ENCODE results near the gene COPS7A. TPM values are rescaled to one million over a fixed set of nuclear protein-coding genes. Genes with fewer than 3 reads are reported as not detected.

The COPS7A gene
- total RNA-seq, 2 donors from 2014 or later = 43.3 to 69.2 TPM

DNA sequence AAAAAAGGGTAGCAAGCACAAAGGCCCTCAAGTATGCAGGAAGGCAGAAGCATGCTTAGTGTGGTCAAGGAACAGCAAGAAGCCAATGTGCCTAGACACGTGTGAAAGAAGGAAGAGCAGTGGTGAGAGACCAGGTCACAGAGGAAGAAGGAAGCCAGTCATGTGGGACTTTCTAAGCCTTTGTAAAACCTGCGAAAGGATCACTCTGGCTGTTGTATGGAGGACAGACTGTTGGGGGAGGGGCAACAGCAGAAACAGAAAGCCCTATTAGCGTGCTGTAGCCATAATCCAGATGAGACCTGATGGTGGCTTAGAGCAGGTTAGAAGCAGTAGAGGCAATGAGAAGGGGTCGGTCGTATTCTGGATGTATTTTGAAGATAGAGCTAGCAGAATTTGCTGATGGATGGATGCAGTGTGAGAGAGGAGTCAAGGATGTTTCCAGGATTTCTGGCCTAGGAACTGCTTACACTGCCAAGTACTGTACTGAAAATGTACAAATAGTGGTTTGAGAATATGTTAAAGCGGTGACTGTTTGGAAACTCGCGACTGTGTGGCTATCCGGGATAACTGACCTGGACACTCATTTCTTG lies 34.8 kb downstream of the COPS7A start:
- peaks cover 11% of the 10 kb centered on the region for H3K4me1 ChIP-seq (ENCODE audit: control insufficient read depth, insufficient read depth, low read length)
- H3K27me3 Mint-ChIP-seq (ENCODE audit: insufficient read depth) = peaks cover 5% of the 10 kb centered on the region
- 88 to 90% methylated on average over 8 to 9 of the region's 9 CpGs for WGBS, 2 experiments (ENCODE audit: insufficient coverage in 1 of 2, insufficient read length in 1 of 2)
- no peak overlapping the region for H3K27ac ChIP-seq (ENCODE audit: low read depth, low read length)
- no peak overlapping the region for H3K9ac ChIP-seq (ENCODE audit: extremely low read depth, low read length, poor library complexity, severe bottlenecking)
- H3K36me3 Mint-ChIP-seq (ENCODE audit: low read depth) = no peaks in the 10 kb centered on the region
- H3K4me3 Mint-ChIP-seq = no peak overlapping the region
- peaks cover 32% of the 10 kb centered on the region for H3K4me1 Mint-ChIP-seq
- no peaks in the 10 kb centered on the region for H3K36me3 ChIP-seq (ENCODE audit: control insufficient read depth, insufficient read depth, low read length)
- DNase-seq = no peak
- H3K9me3 ChIP-seq (ENCODE audit: control insufficient read depth, low read length) = no peaks in the 10 kb centered on the region
- H3K9me3 Mint-ChIP-seq = no peaks in the 10 kb centered on the region
- TF ChIP-seq, protein P1, sequence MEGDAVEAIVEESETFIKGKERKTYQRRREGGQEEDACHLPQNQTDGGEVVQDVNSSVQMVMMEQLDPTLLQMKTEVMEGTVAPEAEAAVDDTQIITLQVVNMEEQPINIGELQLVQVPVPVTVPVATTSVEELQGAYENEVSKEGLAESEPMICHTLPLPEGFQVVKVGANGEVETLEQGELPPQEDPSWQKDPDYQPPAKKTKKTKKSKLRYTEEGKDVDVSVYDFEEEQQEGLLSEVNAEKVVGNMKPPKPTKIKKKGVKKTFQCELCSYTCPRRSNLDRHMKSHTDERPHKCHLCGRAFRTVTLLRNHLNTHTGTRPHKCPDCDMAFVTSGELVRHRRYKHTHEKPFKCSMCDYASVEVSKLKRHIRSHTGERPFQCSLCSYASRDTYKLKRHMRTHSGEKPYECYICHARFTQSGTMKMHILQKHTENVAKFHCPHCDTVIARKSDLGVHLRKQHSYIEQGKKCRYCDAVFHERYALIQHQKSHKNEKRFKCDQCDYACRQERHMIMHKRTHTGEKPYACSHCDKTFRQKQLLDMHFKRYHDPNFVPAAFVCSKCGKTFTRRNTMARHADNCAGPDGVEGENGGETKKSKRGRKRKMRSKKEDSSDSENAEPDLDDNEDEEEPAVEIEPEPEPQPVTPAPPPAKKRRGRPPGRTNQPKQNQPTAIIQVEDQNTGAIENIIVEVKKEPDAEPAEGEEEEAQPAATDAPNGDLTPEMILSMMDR (conservative IDR thresholded peaks at IDR 0.05) = no peak
- H3K27ac Mint-ChIP-seq = no peak overlapping the region
- H3K4me3 ChIP-seq (ENCODE audit: low read length) = no peak overlapping the region
- H3K27me3 ChIP-seq (ENCODE audit: control insufficient read depth, insufficient read depth, low read length, poor library complexity, severe bottlenecking) = no peaks in the 10 kb centered on the region

- TF ChIP-seq, protein P1 (conservative IDR thresholded peaks at IDR 0.05) = no peak
- Histone ChIP-seq H3K9ac (ENCODE audit: extremely low read depth, low read length, poor library complexity, severe bottlenecking) (no peak overlapping the region), H3K4me3 (ENCODE audit: low read length) (no peak overlapping the region), H3K9me3 (ENCODE audit: control insufficient read depth, low read length) (no peaks in the 10 kb centered on the region), H3K27me3 (ENCODE audit: control insufficient read depth, insufficient read depth, low read length, poor library complexity, severe bottlenecking) (no peaks in the 10 kb centered on the region), H3K4me1 (ENCODE audit: control insufficient read depth, insufficient read depth, low read length) (peaks cover 8% of the 10 kb centered on the region), H3K36me3 (ENCODE audit: control insufficient read depth, insufficient read depth, low read length) (no peaks in the 10 kb centered on the region), H3K27ac (ENCODE audit: low read depth, low read length) (no peak overlapping the region)
- Mint-ChIP-seq H3K27ac (no peak overlapping the region), H3K36me3 (ENCODE audit: low read depth) (no peaks in the 10 kb centered on the region), H3K27me3 (ENCODE audit: insufficient read depth) (peaks cover 5% of the 10 kb centered on the region), H3K9me3 (no peaks in the 10 kb centered on the region), H3K4me1 (peaks cover 29% of the 10 kb centered on the region), H3K4me3 (no peak overlapping the region)
- WGBS, 2 experiments (ENCODE audit: insufficient coverage in 1 of 2, insufficient read length in 1 of 2) = 88 to 92% methylated on average over 5 of the region's 5 CpGs
- DNase-seq = no peak
These were observed 35.9 kb downstream of the COPS7A start for GRCh38 chr12:6759741-6760140.

DNA sequence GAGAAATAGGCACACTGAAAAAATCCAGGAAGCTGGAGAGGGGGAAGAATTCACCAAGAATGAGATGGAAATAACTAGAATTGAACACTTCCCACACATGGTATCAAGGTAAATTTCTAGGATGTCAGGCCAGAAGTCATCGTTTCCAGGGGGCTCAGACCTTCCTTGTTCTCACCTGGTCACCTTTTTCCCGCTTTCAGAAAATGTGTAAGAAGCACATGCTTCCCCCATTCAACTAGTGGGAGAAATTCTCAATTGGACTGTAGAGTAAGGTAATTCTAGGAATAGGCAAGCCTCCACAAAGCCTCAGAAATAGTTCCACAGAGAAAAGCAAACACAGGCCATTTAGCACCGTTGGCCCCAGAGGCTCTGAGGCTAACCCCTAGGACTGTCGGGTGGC lies 39.5 kb downstream of the COPS7A start:
- peak overlapping the region; percentile 68 for H3K4me3 ChIP-seq (ENCODE audit: low read length)

More for the DNA sequence above, 39.5 kb downstream of the COPS7A start:
- Histone ChIP-seq H3K36me3 (ENCODE audit: control insufficient read depth, insufficient read depth, low read length) (no peaks in the 10 kb centered on the region), H3K27ac (ENCODE audit: low read depth, low read length) (peak overlapping the region; percentile 40), H3K9me3 (ENCODE audit: control insufficient read depth, low read length) (no peaks in the 10 kb centered on the region), H3K9ac (ENCODE audit: extremely low read depth, low read length, poor library complexity, severe bottlenecking) (peak overlapping the region; percentile 14), H3K27me3 (ENCODE audit: control insufficient read depth, insufficient read depth, low read length, poor library complexity, severe bottlenecking) (no peaks in the 10 kb centered on the region), H3K4me1 (ENCODE audit: control insufficient read depth, insufficient read depth, low read length) (peaks cover 8% of the 10 kb centered on the region)
- Mint-ChIP-seq H3K27ac (peak overlapping the region; percentile 71), H3K9me3 (no peaks in the 10 kb centered on the region), H3K4me3 (peak overlapping the region; percentile 82), H3K4me1 (peaks cover 42% of the 10 kb centered on the region), H3K36me3 (ENCODE audit: low read depth) (no peaks in the 10 kb centered on the region), H3K27me3 (ENCODE audit: insufficient read depth) (peaks cover 3% of the 10 kb centered on the region)
- WGBS, 2 experiments (ENCODE audit: insufficient coverage in 1 of 2, insufficient read length in 1 of 2) = 68 to 77% methylated on average over 3 to 4 of the region's 4 CpGs
- DNase-seq = no peak
- TF ChIP-seq, protein P1 (conservative IDR thresholded peaks at IDR 0.05) = no peak
